ACC112 (cell line): ENCODE data around the gene TM4SF20.
A peak's percentile ranks its signal among the peaks of the same experiment; 100 is the strongest.
"Not testable (repeated sequence)": the region's sequence is repeated elsewhere in the genome, so short reads cannot be mapped to it uniquely, and the experiment has no call there.

Experiments
- H2AFZ ChIP-seq: fragments of 200-600 bp; sonication (generic); one replicate; pipeline ENCODE4 v1.6.0; 2017; ENCODE audit warnings: antibody characterized with exemption, low read length; ENCODE audit not compliant: unreplicated experiment
- H3K27ac ChIP-seq: fragments of 200-600 bp; sonication (generic); 2 replicates; pipeline ENCODE4 v1.5.1; 2014; ENCODE audit warnings: low read depth, mild to moderate bottlenecking, antibody characterized with exemption, low read length, moderate library complexity
- H3K27me3 ChIP-seq: fragments of 200-600 bp; sonication (generic); 2 replicates; pipeline ENCODE4 v1.6.1; 2014; ENCODE audit warnings: mild to moderate bottlenecking, antibody characterized with exemption, low read length, moderate library complexity, mixed read lengths; ENCODE audit not compliant: insufficient read depth
- H3K36me3 ChIP-seq: fragments of 200-600 bp; sonication (generic); 2 replicates; pipeline ENCODE4 v1.6.1; 2016; ENCODE audit warnings: mild to moderate bottlenecking, antibody characterized with exemption, low read length, moderate library complexity, mixed read lengths; ENCODE audit not compliant: insufficient read depth
- H3K4me1 ChIP-seq: fragments of 200-600 bp; sonication (generic); one replicate; pipeline ENCODE4 v1.6.1; 2016; ENCODE audit warnings: low read length, mixed read lengths; ENCODE audit not compliant: insufficient read depth, unreplicated experiment, control insufficient read depth
- H3K4me3 ChIP-seq: fragments of 200-600 bp; sonication (generic); 2 replicates; pipeline ENCODE4 v1.5.1; 2014; ENCODE audit warnings: mild to moderate bottlenecking, low read depth, low read length
- H3K79me2 ChIP-seq: fragments of 200-600 bp; sonication (generic); one replicate; pipeline ENCODE4 v1.6.0; 2016; ENCODE audit warnings: low read length; ENCODE audit not compliant: control insufficient read depth, unreplicated experiment, insufficient read depth

Gene TM4SF20

DNA sequence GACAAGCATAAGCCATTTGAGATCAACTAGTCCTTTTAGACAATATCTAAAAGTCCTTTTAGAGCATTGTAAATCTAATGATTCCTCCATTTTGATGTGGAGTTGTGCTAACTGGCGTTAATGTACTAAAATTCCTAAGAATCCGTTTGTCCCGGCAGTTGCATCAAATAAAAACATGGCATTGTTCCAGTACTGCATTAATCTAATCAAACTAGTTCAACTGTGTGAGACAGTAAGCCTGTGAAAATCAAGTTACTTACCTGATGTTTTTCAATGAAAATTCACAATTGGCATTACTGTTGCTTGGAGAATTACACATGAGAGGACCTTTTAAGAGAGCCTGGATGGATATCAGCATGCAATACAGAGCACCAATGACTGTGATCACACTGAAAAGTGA is 13.3 kb downstream of the TM4SF20 start:
- H3K36me3 ChIP-seq, result no peaks in the 10 kb centered on the region
- no peaks in the 10 kb centered on the region for H3K27me3 ChIP-seq
- H3K4me1 ChIP-seq, result peaks cover 46% of the 10 kb centered on the region
- no peaks in the 10 kb centered on the region for H3K79me2 ChIP-seq
- H2AFZ ChIP-seq, result peak overlapping the region; percentile 39
- no peak overlapping the region for H3K4me3 ChIP-seq
- H3K27ac ChIP-seq, result peak overlapping the region; percentile 95

DNA sequence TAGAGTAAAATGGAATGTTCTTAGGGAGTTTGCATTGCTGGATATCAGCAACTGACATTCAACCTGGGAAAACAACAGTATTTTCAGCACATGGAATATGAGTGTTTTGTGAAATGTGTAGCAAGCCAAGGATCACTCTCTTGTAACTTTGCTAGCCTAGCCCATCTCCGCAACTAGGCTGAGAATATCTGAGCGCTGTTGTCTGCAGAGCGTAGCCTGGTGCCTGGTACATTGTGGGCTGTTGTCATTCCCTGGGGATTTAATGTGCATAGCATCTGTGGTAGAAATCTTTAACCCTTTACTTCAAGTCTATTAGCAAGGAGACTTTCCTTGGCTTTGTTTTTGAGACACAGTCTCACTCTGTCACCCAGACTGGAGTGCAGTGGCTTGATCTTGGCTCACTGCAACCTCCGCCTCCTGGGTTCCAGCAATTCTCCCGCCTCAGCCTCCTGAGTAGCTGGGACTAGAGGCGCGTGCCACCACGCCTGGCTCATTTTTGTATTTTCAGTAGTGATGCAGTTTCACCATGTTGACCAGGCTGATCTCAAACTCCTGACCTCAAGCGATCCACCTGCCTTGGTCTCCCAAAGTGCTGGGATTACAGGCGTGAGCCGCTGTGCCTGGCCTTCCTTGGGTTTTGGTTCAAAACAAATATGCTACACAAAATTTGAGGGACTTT is 14.4 kb downstream of the TM4SF20 start:
- not testable (repeated sequence) for H3K79me2 ChIP-seq, H3K36me3 ChIP-seq, H3K4me3 ChIP-seq, H2AFZ ChIP-seq, H3K27me3 ChIP-seq
- H3K4me1 ChIP-seq, result peaks cover 36% of the 10 kb centered on the region
- H3K27ac ChIP-seq, result peak overlapping the region; percentile 0; the same call in 1 of the 2 replicates

DNA sequence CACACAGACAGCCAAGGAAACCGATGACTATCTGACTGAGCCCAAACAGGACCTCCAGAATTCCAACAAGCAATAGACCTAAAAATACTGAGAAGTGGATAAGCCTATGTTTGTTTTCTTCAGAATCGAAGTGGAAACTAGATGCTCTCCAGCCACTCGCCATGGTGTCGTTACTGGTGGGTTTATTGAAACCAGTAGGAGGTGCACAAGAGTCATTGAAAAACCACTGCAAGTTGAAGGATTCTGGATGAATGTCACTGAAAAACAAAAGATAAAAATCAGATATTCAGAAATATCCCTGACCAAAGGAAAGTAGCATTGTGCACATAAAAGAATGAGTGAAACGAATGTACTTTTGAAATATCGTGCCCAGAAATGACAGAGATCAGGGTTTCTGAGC is 15.3 kb downstream of the TM4SF20 start:
- Histone ChIP-seq H3K79me2 (no peaks in the 10 kb centered on the region), H3K27ac (no peak overlapping the region), H3K27me3 (no peaks in the 10 kb centered on the region), H2AFZ (no peak overlapping the region), H3K4me3 (no peak overlapping the region), H3K36me3 (peaks cover 6% of the 10 kb centered on the region; the same call in 1 of the 2 replicates), H3K4me1 (peaks cover 27% of the 10 kb centered on the region)

DNA sequence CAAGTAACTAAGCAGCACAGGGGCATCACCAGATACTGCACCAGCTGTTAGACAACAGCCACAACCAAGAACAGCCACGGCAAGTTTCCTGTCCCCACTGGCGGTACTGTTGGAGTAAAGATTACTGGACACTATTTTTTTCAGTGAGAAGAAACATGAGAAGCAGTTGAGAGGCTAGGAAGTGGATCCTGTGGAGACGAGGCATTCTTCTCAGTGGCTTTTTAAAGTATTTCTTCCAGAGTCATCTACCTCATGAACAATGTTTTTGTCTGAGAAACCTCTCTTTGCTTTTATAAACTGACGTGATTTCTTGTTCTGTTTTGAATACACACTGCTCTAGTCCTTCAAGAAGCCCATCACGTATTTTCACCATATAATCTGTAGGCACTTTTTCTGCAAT is 18.8 kb downstream of the TM4SF20 start:
- Histone ChIP-seq H2AFZ (no peak overlapping the region), H3K36me3 (peaks cover 27% of the 10 kb centered on the region), H3K27ac (no peak overlapping the region), H3K4me1 (peaks cover 3% of the 10 kb centered on the region), H3K4me3 (no peak overlapping the region), H3K27me3 (no peaks in the 10 kb centered on the region), H3K79me2 (no peaks in the 10 kb centered on the region)

DNA sequence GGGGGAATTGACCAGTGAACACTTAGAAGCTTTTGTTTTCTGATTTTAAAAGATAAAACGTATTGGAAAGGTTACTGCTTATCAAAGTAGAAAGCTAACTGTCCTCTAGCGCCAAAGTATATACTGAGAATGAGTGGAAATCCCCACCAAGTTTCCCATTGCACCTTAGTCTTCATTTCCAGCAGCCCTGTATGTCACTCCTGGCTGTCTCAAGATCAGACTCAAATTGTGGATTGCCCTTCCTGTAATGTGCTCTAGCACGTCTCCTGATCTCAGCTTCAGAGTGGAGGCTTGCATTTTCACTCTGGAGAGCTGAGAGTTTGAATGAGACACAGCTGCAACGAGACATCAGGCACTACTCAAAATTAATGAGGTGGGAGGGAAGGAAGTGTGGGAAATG is 27.5 kb downstream of the TM4SF20 start:
- no peak overlapping the region for H3K4me3 ChIP-seq
- H3K27ac ChIP-seq, result no peak overlapping the region
- no peaks in the 10 kb centered on the region for H3K27me3 ChIP-seq
- H3K79me2 ChIP-seq, result no peaks in the 10 kb centered on the region
- no peak overlapping the region for H2AFZ ChIP-seq
- no peaks in the 10 kb centered on the region for H3K4me1 ChIP-seq
- H3K36me3 ChIP-seq, result peaks cover 14% of the 10 kb centered on the region; the same call in 1 of the 2 replicates

DNA sequence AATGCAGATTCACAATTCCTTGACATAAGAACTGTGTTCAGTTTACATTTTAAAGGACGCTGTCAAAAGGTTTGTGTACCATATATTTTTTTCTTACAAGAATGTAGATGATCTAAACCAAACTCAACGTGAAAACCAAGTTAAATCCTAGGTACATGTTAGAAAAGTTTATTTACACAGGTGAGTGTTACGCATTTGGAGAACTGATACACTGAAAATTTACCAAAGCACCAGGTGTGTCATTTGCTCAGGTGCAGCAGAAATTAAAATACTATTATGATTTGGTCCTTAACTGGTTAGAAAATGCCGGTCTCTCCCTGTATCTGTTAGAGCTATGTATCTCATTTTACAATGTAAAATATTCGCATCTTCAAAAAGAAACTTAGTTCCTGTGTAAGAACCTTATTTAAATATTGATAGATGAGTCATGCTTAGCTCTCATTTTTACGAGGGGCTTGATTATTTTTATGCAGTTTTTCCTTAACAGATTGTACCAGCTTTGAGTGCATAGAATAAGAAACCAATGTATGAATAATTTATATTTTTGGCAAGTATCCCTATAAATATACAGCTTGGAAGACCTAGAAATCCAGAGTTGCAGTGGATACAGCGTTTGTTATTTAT is 29.0 kb downstream of the TM4SF20 start:
- no peak overlapping the region for H3K4me3 ChIP-seq
- 0 out of 2 replicates have a peak, but pooled peaks cover 3% of the 10 kb centered on the region for H3K36me3 ChIP-seq
- no peaks in the 10 kb centered on the region for H3K27me3 ChIP-seq
- no peak overlapping the region for H3K27ac ChIP-seq
- H2AFZ ChIP-seq, result no peak overlapping the region
- no peaks in the 10 kb centered on the region for H3K4me1 ChIP-seq
- no peaks in the 10 kb centered on the region for H3K79me2 ChIP-seq

DNA sequence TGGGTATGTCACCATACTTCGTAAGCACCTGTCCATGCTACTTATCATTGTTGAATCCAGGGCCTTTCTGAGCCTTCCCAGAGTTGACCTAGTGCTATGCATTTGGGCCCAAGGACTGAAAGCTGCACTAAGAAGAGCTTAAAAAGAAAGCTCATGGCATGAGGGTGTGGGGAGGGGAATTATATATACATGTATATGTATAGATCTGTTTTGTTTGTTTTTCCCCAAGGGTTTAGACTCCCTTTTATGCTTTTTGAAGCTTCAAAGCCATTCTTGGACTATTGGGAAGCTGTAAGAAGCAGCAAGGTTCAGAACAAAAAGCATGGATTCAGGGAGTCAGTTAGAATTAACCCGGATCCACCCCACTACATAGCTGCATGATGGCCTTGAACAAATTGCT is 30.8 kb downstream of the TM4SF20 start:
- no peak overlapping the region for H3K4me3 ChIP-seq
- H3K4me1 ChIP-seq, result no peaks in the 10 kb centered on the region
- no peaks in the 10 kb centered on the region for H3K79me2 ChIP-seq
- no peak overlapping the region for H3K27ac ChIP-seq
- 0 out of 2 replicates have a peak, but pooled peaks cover 3% of the 10 kb centered on the region for H3K36me3 ChIP-seq
- no peaks in the 10 kb centered on the region for H3K27me3 ChIP-seq
- H2AFZ ChIP-seq, result no peak overlapping the region

DNA sequence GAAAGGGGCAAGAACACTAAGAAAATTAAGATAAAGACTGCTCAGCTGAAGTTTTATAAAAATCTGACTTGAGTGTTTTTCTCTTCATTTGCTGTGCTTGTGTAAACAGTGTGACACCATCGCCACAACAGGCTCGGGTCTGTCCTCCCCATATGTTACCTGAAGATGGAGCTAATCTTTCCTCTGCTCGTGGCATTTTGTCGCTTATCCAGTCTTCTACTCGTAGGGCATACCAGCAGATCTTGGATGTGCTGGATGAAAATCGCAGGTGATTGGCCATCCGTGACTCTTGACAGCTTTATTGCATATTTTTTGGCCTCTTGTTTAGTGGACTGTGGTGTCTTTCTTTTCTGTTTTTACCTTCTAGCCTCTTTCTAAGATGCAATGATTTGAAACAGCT is 32.0 kb downstream of the TM4SF20 start:
- no peak overlapping the region for H3K4me3 ChIP-seq
- no peaks in the 10 kb centered on the region for H3K79me2 ChIP-seq
- H3K27ac ChIP-seq, result no peak overlapping the region
- 0 out of 2 replicates have a peak, but pooled peaks cover 9% of the 10 kb centered on the region for H3K36me3 ChIP-seq
- no peaks in the 10 kb centered on the region for H3K27me3 ChIP-seq
- H2AFZ ChIP-seq, result no peak overlapping the region
- H3K4me1 ChIP-seq, result no peaks in the 10 kb centered on the region

DNA sequence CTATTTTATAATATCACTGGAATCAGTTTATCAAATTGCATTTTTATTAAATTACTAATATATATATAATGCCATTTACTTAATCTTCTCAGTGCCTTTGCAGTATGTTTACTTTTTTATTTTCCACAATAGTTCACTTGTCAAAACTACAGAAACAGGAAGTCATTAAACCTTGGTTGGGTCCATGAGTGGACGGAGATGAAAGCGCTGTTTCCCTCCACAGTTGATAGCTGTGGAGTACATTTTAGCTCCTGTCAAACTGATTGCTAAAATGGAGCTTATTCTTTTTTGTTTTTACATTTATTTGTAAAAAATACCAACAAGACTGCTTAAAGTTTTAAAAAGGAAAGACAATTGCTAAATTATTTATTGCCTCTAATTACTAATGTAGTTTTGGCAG is 34.9 kb downstream of the TM4SF20 start:
- H3K4me3 ChIP-seq, result no peak overlapping the region
- H3K79me2 ChIP-seq, result no peaks in the 10 kb centered on the region
- no peaks in the 10 kb centered on the region for H3K27me3 ChIP-seq
- no peak overlapping the region for H3K27ac ChIP-seq
- H2AFZ ChIP-seq, result no peak overlapping the region
- peaks cover 9% of the 10 kb centered on the region; the same call in 1 of the 2 replicates for H3K36me3 ChIP-seq
- H3K4me1 ChIP-seq, result no peaks in the 10 kb centered on the region

DNA sequence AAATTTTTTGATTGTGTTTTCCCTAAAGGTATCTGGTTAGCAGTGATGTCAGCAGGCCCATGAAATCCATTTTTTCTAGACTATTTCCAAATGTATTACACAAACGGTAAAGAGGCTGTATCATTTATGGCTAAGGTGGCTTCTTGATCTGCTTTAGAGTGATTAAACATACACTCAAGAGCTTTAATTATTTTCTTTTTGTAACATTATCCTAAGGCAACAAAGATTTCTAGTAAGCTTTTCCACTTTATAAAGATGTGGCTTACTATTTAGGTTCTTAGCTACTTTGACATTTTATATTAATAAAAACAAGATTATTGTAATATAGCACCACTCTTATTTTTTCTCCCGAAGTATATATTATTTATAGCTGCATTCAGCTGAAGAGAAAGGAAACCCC is 37.6 kb downstream of the TM4SF20 start:
- peaks cover 9% of the 10 kb centered on the region; the same call in 1 of the 2 replicates for H3K36me3 ChIP-seq
- no peaks in the 10 kb centered on the region for H3K27me3 ChIP-seq
- no peak overlapping the region for H3K27ac ChIP-seq
- H3K79me2 ChIP-seq, result no peaks in the 10 kb centered on the region
- H3K4me3 ChIP-seq, result no peak overlapping the region
- no peak overlapping the region for H2AFZ ChIP-seq
- H3K4me1 ChIP-seq, result no peaks in the 10 kb centered on the region

DNA sequence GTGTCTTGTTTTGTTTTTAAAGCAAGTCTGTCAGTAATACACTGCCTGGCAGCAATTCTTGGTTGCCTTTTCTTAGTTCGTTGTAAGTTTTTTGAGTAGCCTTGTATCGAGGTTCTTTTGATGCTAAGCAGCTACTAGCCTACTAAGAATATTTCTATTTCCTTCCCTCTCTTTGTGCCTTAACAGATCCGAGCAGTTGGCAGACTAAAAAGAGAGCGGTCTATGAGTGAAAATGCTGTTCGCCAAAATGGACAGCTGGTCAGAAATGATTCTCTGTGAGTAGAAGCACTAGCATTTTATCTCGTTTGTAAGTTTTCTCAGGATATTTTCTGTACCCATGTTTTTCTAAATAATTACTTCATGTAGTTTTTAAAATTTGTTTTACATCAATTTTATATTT is 39.0 kb downstream of the TM4SF20 start:
- Histone ChIP-seq H3K4me3 (no peak overlapping the region), H3K79me2 (no peaks in the 10 kb centered on the region), H3K36me3 (peaks cover 16% of the 10 kb centered on the region; the same call in 1 of the 2 replicates), H3K4me1 (no peaks in the 10 kb centered on the region), H3K27ac (no peak overlapping the region), H2AFZ (no peak overlapping the region), H3K27me3 (no peaks in the 10 kb centered on the region)
